ENCODE data around the gene CERS6. TPM values are rescaled to one million over a fixed set of nuclear protein-coding genes. Genes with fewer than 3 reads are reported as not detected.

Gene CERS6
- total and polyA plus RNA-seq, 4 donors = 4.2 to 20.4 (median 10.1) TPM

GRCh38 chr2:168449419-168449818, 6.7 kb upstream of the CERS6 start:
- no peak for DNase-seq (ENCODE audit: low spot score)
- Histone ChIP-seq H3K27me3 (ENCODE audit: control insufficient read depth in 4 of 4, insufficient read depth in 4 of 4, low read length in 3 of 4) (no peaks in the 10 kb centered on the region), H3K9me3 (ENCODE audit: control insufficient read depth in 4 of 4, low read length in 3 of 4) (no peaks in the 10 kb centered on the region), H3K27ac (ENCODE audit: low read depth in 1 of 2, low read length in 2 of 2) (no peak overlapping the region), H3K4me1 (ENCODE audit: control insufficient read depth in 4 of 4, insufficient read depth in 4 of 4, low read length in 3 of 4) (no peaks in the 10 kb centered on the region), H3K36me3 (ENCODE audit: control insufficient read depth in 4 of 4, insufficient read depth in 3 of 4, low read depth in 1 of 4, low read length in 3 of 4) (no peaks in the 10 kb centered on the region), H3K4me3 (ENCODE audit: low read depth in 1 of 3, low read length in 3 of 3) (no peak overlapping the region), H3K9ac (ENCODE audit: low read depth in 1 of 2, low read length in 2 of 2) (no peak overlapping the region)
- no peak for TF ChIP-seq HNF4G (IDR thresholded peaks at IDR 0.05)
- no peak for TF ChIP-seq FOXA1 (IDR thresholded peaks at IDR 0.05)
- no peak for TF ChIP-seq SP1 (IDR thresholded peaks at IDR 0.05)
- no peak for TF ChIP-seq YY1 (IDR thresholded peaks at IDR 0.05)
- TF ChIP-seq ATF3 (IDR thresholded peaks at IDR 0.05) = no peak
- no peak for TF ChIP-seq REST (IDR thresholded peaks at IDR 0.05)
- no peak for TF ChIP-seq FOXA2 (IDR thresholded peaks at IDR 0.05)
- no peak for TF ChIP-seq ZBTB33 (IDR thresholded peaks at IDR 0.05)
- TF ChIP-seq RAD21 (IDR thresholded peaks at IDR 0.05) = no peak
- no peak for TF ChIP-seq RXRA (IDR thresholded peaks at IDR 0.05)
- TF ChIP-seq HNF4A (conservative IDR thresholded peaks at IDR 0.05) = no peak
- no peak for TF ChIP-seq EGR1 (IDR thresholded peaks at IDR 0.05; ENCODE audit: low read depth in 2 of 2)
- no peak for TF ChIP-seq CTCF (IDR thresholded peaks at IDR 0.05; ENCODE audit: low read depth, low read length, missing input control)
- TF ChIP-seq TAF1 (conservative IDR thresholded peaks at IDR 0.05) = no peak
- WGBS = 81% methylated on average over 3 of the region's 3 CpGs

GRCh38 chr2:168450171-168450570, 5.9 kb upstream of the CERS6 start:
- Histone ChIP-seq H3K27ac (ENCODE audit: low read depth in 1 of 2, low read length in 2 of 2) (no peak overlapping the region), H3K9ac (ENCODE audit: low read depth in 1 of 2, low read length in 2 of 2) (no peak overlapping the region), H3K36me3 (ENCODE audit: control insufficient read depth in 4 of 4, insufficient read depth in 3 of 4, low read depth in 1 of 4, low read length in 3 of 4) (no peaks in the 10 kb centered on the region), H3K27me3 (ENCODE audit: control insufficient read depth in 4 of 4, insufficient read depth in 4 of 4, low read length in 3 of 4) (no peaks in the 10 kb centered on the region), H3K4me3 (ENCODE audit: low read depth in 1 of 3, low read length in 3 of 3) (no peak overlapping the region), H3K9me3 (ENCODE audit: control insufficient read depth in 4 of 4, low read length in 3 of 4) (no peaks in the 10 kb centered on the region), H3K4me1 (ENCODE audit: control insufficient read depth in 4 of 4, insufficient read depth in 4 of 4, low read length in 3 of 4) (peaks cover 0 to 2% (median under 1%) of the 10 kb centered on the region in 4 donors)
- WGBS = 96% methylated on average over 1 of the region's 1 CpG
- DNase-seq (ENCODE audit: low spot score) = no peak
- no peak for TF ChIP-seq HNF4G (IDR thresholded peaks at IDR 0.05)
- no peak for TF ChIP-seq RAD21 (IDR thresholded peaks at IDR 0.05)
- TF ChIP-seq GABPA (IDR thresholded peaks at IDR 0.05 in 1 of 2, conservative IDR thresholded peaks at IDR 0.05 in 1 of 2) = no peak
- no peak for TF ChIP-seq FOXA2 (IDR thresholded peaks at IDR 0.05)
- no peak for TF ChIP-seq RXRA (IDR thresholded peaks at IDR 0.05)
- no peak for TF ChIP-seq NR2F2 (IDR thresholded peaks at IDR 0.05)

Measured in liver (tissue), 9 donors.